Panc1 (cell line): Measurements from ENCODE around the gene ENPP3.

Experiments used
- POLR2AphosphoS5 ChIP-seq: IDR thresholded peaks from 2 replicates; pipeline ENCODE4 v1.6.1; 2012; ENCODE audit warnings: mild to moderate bottlenecking, low read depth, low read length, moderate library complexity
- SIN3A ChIP-seq: IDR thresholded peaks from 2 replicates; pipeline ENCODE4 v1.6.1; 2012; ENCODE audit warnings: low read depth, mild to moderate bottlenecking, low read length, moderate library complexity, borderline replicate concordance; ENCODE audit not compliant: insufficient read depth
- TCF7L2 ChIP-seq: IDR thresholded peaks from 2 replicates; pipeline ENCODE4 v1.6.1; 2011; ENCODE audit warnings: mild to moderate bottlenecking, low read depth, low read length, inconsistent platforms
- TF ChIP-seq, protein P1 (sequence below): fragments of 450-650 bp; IDR thresholded peaks from 2 replicates; pipeline ENCODE4 v1.5.1; 2017; ENCODE audit warnings: mild to moderate bottlenecking
- TF ChIP-seq, protein P2 (sequence below), 2 experiments: IDR thresholded peaks; 2 replicates each; pipeline ENCODE4 v1.6.1; 2011 to 2012; ENCODE audit warnings: low read depth in 2 of 2, control low read depth in 1 of 2, low read length in 1 of 2, mild to moderate bottlenecking in 1 of 2, moderate library complexity in 1 of 2; ENCODE audit not compliant: insufficient read depth in 1 of 2

DNA sequence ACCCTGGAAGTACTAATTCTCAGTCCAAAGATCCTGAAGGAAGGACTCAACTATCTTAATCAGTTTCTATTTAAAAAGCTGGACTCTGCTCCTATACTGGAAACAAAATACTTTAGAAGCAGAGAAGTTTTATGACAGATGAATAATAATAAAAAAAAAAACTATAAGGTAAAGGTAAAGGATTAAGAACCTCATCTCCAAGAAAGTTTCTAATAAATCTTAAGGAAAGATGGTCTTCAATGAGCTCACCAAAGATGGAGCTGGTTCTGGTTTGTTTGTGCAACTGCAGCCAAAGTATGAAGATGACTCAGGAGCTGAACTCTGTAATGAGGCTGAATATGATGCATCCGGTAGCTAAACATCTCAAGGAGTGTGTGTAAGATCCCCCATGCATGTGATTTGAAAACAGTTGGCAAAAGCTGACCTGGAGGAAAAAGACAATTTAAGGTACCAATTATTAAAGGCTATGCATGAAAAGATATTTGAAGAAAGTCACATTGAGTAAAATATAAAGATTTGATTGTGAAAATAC lies 34.3 kb upstream of the ENPP3 start:
- TF ChIP-seq POLR2AphosphoS5 (no peak), TCF7L2 (no peak), SIN3A (no peak)
- TF ChIP-seq, protein P1, sequence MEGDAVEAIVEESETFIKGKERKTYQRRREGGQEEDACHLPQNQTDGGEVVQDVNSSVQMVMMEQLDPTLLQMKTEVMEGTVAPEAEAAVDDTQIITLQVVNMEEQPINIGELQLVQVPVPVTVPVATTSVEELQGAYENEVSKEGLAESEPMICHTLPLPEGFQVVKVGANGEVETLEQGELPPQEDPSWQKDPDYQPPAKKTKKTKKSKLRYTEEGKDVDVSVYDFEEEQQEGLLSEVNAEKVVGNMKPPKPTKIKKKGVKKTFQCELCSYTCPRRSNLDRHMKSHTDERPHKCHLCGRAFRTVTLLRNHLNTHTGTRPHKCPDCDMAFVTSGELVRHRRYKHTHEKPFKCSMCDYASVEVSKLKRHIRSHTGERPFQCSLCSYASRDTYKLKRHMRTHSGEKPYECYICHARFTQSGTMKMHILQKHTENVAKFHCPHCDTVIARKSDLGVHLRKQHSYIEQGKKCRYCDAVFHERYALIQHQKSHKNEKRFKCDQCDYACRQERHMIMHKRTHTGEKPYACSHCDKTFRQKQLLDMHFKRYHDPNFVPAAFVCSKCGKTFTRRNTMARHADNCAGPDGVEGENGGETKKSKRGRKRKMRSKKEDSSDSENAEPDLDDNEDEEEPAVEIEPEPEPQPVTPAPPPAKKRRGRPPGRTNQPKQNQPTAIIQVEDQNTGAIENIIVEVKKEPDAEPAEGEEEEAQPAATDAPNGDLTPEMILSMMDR = no peak
- TF ChIP-seq, protein P2, sequence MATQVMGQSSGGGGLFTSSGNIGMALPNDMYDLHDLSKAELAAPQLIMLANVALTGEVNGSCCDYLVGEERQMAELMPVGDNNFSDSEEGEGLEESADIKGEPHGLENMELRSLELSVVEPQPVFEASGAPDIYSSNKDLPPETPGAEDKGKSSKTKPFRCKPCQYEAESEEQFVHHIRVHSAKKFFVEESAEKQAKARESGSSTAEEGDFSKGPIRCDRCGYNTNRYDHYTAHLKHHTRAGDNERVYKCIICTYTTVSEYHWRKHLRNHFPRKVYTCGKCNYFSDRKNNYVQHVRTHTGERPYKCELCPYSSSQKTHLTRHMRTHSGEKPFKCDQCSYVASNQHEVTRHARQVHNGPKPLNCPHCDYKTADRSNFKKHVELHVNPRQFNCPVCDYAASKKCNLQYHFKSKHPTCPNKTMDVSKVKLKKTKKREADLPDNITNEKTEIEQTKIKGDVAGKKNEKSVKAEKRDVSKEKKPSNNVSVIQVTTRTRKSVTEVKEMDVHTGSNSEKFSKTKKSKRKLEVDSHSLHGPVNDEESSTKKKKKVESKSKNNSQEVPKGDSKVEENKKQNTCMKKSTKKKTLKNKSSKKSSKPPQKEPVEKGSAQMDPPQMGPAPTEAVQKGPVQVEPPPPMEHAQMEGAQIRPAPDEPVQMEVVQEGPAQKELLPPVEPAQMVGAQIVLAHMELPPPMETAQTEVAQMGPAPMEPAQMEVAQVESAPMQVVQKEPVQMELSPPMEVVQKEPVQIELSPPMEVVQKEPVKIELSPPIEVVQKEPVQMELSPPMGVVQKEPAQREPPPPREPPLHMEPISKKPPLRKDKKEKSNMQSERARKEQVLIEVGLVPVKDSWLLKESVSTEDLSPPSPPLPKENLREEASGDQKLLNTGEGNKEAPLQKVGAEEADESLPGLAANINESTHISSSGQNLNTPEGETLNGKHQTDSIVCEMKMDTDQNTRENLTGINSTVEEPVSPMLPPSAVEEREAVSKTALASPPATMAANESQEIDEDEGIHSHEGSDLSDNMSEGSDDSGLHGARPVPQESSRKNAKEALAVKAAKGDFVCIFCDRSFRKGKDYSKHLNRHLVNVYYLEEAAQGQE (IDR thresholded peaks at IDR 0.05; ENCODE audit: insufficient read depth in 1 of 2, low read depth in 2 of 2, low read length in 1 of 2) = no peak
